ENCODE results near the gene RNASEH2B. TPM values are rescaled to one million over a fixed set of nuclear protein-coding genes. Genes with fewer than 3 reads are reported as not detected.

The RNASEH2B gene, protein sequence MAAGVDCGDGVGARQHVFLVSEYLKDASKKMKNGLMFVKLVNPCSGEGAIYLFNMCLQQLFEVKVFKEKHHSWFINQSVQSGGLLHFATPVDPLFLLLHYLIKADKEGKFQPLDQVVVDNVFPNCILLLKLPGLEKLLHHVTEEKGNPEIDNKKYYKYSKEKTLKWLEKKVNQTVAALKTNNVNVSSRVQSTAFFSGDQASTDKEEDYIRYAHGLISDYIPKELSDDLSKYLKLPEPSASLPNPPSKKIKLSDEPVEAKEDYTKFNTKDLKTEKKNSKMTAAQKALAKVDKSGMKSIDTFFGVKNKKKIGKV
- 10 to 100 TPM; 68.4 to 81.3 TPM for total RNA-seq

DNA sequence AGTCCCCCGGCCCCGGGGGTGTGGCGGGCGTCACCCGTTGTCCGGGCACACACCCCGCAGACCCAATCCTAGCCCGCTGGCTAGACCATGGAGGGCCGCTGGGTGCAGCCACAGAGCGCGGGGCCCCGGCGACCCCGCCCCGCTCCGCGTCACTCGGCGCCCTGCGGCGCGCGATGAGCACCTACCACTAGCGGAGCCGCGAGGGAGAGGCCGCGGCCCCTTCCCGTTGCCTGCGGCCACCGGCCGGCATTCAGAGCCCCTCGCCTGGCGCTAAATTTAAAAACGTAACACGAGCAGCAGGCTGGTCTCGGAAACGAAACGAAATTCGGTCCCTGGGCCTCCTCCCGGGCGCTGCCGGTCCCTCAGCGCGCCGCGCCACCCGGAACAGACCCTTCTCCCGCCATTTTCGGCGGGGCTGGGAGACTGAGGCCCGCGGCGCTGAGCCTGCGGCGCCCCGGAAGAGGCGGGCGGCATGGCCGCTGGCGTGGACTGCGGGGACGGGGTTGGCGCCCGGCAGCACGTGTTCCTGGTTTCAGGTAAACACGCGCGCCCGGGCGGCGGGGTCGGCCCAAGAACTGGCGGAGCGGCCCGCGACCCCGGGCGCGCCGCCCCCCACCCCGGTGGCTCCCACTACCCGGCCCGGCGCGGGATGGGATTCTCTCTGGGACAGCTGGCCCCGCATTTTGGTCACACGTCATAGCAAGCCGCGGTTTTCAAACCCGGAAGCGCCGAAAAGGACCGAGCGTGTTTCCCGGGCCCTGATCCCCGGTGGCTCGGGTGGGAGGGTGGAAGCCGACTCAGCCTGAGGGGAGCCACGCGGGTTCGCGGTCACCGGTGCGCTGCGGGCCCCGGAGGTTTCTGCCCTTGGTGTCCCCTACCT lies at the start of gene RNASEH2B:
Gene RNASEH2B (plus strand): TSS at position 187 of the 880 bp plus-strand sequence. CDS start 286 bp downstream, at position 473.
- peaks cover 32% of the 10 kb centered on the region for H3K4me1 Mint-ChIP-seq
- H3K9me3 Mint-ChIP-seq, result no peaks in the 10 kb centered on the region
- peak; percentile 80 for DNase-seq
- H3K4me3 Mint-ChIP-seq, result peak within 1 kb of the TSS; percentile 95
- peaks cover 8% of the 10 kb centered on the region for H3K36me3 Mint-ChIP-seq
- H3K27ac Mint-ChIP-seq, result peak within 1 kb of the TSS; percentile 98
- H3K27me3 Mint-ChIP-seq, result no peaks in the 10 kb centered on the region

DNA sequence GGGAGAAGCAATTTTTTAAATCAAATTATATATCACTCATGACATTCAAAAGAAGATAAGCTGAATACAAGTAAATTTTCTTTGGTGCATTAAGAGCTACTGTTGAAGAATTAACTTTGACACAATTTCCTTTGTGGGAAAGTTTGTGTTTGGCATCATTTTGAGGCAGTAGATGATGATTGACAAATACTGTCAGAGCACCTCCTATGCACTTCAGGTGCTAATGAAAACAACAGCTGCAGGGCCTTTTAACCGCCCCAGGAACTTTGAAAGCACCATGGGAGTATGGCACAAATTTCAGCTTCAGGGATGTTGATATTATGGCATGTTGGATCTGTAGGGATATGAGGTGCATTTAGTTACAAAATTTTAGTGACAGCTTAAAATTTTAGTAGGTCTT lies 45.1 kb upstream of the RNASEH2B start:
- H3K4me1 Mint-ChIP-seq, result peaks cover 2% of the 10 kb centered on the region
- no peak for DNase-seq
- H3K4me3 Mint-ChIP-seq, result no peak overlapping the region
- H3K27ac Mint-ChIP-seq, result no peak overlapping the region
- H3K36me3 Mint-ChIP-seq, result no peaks in the 10 kb centered on the region
- no peaks in the 10 kb centered on the region for H3K9me3 Mint-ChIP-seq
- H3K27me3 Mint-ChIP-seq, result no peaks in the 10 kb centered on the region

DNA sequence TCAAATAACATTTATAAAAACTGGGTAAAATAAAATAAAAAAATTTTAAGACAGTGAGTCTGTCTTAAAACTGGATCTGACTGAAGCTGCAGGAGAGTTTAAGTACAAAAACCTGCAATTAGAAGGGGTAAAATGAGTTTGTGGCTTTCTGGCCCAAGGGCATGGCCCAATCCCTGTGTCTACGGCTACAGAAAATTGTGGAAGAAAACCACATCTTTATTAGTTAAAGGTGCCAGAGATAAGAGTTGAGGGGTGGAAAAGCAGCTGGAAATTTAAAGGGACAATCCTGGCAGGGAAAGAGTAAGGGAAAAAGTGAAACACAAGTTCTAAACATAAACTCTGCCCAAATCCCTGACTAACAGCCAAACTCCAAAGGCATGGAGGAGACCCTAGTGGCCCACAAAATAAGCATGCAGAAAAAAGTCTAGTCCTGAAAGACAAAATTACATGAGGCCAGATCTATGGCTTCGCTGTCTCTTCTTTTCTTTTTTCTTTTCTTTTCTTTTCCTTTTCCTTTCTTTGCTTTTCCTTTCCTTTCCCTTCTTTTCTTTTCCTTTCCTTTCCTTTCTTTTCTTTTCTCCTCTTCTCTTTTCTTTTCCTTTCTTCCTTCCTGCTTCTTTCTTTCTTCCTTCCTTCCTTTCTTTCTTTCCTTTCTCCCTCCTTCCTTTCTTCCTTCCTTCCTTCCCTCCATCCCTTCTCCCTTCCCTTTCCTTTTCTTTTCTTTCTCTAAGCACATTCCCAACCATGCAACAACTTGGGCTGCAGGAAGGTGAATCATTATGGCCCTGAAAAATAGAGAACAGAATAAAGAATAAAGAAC lies 42.6 kb upstream of the RNASEH2B start:
- H3K4me1 Mint-ChIP-seq, result peaks cover 2% of the 10 kb centered on the region
- H3K27ac Mint-ChIP-seq, result no peak overlapping the region

DNA sequence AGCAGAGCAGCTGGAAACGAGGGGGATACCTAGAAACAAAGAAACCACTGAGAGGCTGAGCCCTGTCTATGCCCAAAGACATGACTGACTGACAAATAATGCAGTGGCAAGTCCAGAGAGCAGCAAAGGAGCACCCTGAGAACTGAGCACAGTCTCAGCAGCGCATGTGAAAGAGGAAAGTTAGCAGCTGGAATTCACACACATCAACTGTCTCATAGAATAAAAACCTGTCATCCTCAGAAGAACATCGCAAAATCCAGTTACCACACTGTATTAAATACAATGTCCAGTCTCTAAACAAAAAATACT lies 42.0 kb upstream of the RNASEH2B start:
- no peak overlapping the region for H3K27ac Mint-ChIP-seq
- no peaks in the 10 kb centered on the region for H3K27me3 Mint-ChIP-seq
- DNase-seq, result no peak
- H3K4me3 Mint-ChIP-seq, result no peak overlapping the region
- no peaks in the 10 kb centered on the region for H3K36me3 Mint-ChIP-seq
- peaks cover 2% of the 10 kb centered on the region for H3K4me1 Mint-ChIP-seq
- no peaks in the 10 kb centered on the region for H3K9me3 Mint-ChIP-seq

More for the DNA sequence above, 42.6 kb upstream of the RNASEH2B start:
- Mint-ChIP-seq H3K36me3 (no peaks in the 10 kb centered on the region), H3K9me3 (no peaks in the 10 kb centered on the region), H3K4me3 (no peak overlapping the region), H3K27me3 (no peaks in the 10 kb centered on the region)
- no peak for DNase-seq

DNA sequence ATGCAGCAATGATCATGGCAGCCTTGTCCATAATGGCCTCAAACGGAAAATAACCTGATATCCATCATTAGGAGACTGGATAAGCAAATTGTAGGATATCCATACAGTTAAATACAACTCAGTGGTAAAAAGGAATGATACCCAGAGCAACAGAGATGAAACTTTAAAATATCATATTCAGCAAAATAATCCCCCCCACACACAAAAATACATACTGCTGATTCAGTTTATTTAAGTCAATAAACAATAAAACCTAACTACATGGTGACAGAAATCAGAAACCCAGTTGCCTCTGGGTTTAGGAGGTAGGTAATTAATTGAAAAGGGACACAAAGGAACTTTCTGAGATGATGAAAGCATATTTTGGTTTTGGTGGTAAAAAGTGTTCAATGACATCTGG lies 38.2 kb upstream of the RNASEH2B start:
- H3K4me3 Mint-ChIP-seq, result no peak overlapping the region
- no peaks in the 10 kb centered on the region for H3K27me3 Mint-ChIP-seq
- H3K9me3 Mint-ChIP-seq, result no peaks in the 10 kb centered on the region
- no peaks in the 10 kb centered on the region for H3K4me1 Mint-ChIP-seq
- H3K36me3 Mint-ChIP-seq, result no peaks in the 10 kb centered on the region
- no peak for DNase-seq
- no peak overlapping the region for H3K27ac Mint-ChIP-seq

DNA sequence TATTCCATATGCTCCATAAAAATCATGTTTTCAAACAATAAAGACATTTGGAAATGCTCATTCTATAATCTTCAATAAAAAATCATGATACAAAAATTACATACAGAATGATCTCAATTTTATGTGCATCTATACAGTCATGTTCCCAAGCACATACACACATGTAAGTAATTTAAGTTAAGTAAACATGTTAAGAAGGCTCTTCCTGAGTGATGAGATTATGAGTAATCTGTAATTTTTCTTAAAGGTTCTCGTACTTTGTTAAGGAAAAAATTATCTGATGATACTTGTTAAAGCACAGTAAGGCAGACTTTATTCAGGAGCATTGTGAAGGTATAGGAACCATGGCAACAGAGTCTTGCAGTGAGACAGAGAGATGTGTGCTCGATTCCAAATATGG lies 36.1 kb upstream of the RNASEH2B start:
- Mint-ChIP-seq H3K9me3 (no peaks in the 10 kb centered on the region), H3K27me3 (no peaks in the 10 kb centered on the region), H3K4me3 (no peak overlapping the region), H3K27ac (no peak overlapping the region), H3K4me1 (no peaks in the 10 kb centered on the region), H3K36me3 (no peaks in the 10 kb centered on the region)
- DNase-seq, result no peak

DNA sequence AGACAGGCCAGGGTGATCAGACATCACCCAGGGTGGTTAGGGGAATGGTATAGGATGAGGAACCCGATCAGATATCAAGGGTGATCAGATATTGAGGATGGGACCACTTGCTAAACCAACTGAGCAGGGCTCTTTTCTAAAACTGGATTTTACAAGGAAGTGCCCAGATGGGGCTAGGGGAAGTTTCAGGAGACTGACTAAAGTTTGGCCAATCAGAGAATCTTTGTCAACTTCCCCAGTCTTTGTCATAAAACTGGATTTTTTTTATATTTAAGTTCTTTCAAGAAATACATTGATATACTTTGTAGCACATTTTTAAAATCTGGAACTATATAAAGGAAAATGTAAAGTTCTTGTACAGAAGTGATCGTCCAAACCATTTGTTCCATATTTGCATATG lies 35.6 kb upstream of the RNASEH2B start:
- H3K36me3 Mint-ChIP-seq, result no peaks in the 10 kb centered on the region
- H3K4me1 Mint-ChIP-seq, result no peaks in the 10 kb centered on the region
- no peaks in the 10 kb centered on the region for H3K9me3 Mint-ChIP-seq
- no peaks in the 10 kb centered on the region for H3K27me3 Mint-ChIP-seq
- H3K4me3 Mint-ChIP-seq, result no peak overlapping the region
- DNase-seq, result no peak
- no peak overlapping the region for H3K27ac Mint-ChIP-seq

DNA sequence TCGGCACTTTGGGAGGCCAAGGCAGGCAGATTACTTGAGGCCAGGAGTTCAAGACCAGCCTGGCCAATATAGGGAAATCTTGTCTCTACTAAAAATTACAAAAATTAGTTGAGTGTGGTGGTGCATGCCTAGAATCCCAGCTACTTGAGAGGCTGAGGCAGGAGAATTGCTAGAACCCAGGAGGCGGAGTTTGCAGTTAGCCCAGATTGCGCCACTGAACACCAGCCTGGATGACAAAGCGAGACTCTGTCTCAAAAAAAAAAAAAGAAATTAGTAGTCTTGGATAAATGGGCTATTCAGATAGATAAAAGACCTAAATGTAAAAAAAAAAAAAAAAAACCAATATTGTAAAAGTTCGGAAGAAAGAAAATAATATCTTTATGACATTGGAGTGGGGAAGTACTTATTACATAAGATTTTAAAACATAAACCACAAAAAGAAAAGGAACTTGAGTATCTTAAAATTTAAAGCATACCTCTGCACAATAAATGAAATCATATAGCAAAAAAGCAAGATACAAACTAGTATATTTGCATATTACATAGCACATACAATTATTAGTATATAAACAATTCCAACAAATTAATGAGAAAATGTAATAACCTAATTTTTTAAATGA lies 26.7 kb upstream of the RNASEH2B start:
- Mint-ChIP-seq H3K36me3 (no peaks in the 10 kb centered on the region), H3K9me3 (peaks cover 2% of the 10 kb centered on the region), H3K27ac (no peak overlapping the region), H3K27me3 (peaks cover 6% of the 10 kb centered on the region), H3K4me3 (no peak overlapping the region), H3K4me1 (no peaks in the 10 kb centered on the region)
- no peak for DNase-seq

DNA sequence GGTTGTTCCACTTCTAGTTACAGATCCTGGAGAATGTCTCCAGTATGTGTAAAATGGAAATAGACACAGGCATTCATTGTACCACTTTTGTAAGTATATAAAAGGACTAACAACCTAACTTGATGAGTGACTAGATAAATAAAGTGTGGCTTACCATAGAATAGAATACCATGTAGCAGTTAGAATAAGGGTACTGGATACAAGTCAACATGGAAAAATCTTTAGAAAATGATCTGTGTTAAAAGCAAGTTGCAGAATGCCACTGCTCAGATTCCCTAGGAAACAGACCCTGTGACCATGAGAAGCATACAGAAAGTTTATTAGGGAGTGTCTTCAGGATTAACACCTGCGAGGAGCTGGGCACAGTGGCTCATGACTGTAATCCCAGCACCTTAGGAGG lies 25.9 kb upstream of the RNASEH2B start:
- Mint-ChIP-seq H3K36me3 (no peaks in the 10 kb centered on the region), H3K4me1 (no peaks in the 10 kb centered on the region), H3K9me3 (peaks cover 2% of the 10 kb centered on the region), H3K27ac (no peak overlapping the region), H3K27me3 (peaks cover 6% of the 10 kb centered on the region), H3K4me3 (no peak overlapping the region)
- no peak for DNase-seq

DNA sequence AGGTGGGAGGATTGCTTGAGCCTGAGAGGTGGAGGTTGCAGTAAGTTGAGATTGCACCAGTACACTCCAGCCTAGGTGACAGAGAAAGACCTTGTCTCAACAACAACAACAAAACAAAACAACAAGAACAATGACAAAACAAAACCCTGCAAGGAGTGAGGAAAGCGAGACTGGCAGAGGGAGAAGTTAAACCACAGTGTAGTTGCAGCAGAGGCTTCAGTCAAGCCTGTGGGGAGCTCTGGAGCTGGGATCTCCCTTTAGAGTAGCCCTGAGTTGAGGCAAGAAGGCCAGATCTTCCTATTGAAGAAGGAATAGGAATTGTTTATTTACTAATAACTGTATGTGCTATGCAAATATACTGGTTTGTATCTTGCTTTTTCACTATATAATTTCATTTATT lies 25.3 kb upstream of the RNASEH2B start:
- H3K27ac Mint-ChIP-seq, result no peak overlapping the region
- H3K27me3 Mint-ChIP-seq, result peaks cover 6% of the 10 kb centered on the region
- no peak overlapping the region for H3K4me3 Mint-ChIP-seq
- no peaks in the 10 kb centered on the region for H3K4me1 Mint-ChIP-seq
- DNase-seq, result no peak
- H3K9me3 Mint-ChIP-seq, result peaks cover 2% of the 10 kb centered on the region
- no peaks in the 10 kb centered on the region for H3K36me3 Mint-ChIP-seq

DNA sequence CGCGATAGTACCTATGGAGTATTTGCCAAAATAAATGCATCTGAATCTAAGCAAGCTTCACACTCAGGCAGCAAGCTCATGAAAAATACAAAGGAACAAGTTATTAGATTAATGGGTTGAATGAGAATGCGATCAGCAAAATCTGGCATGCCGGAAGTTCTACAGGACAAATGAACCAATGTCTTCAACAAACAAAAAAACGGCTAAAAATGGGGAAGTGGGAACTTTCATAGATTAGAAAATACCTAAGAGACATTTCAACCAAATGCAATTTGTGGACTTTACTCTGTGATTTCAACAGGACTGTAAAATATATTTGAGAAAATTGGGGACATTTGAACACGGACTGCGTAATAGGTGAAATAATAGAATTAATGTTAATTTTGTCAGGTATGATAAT lies 22.4 kb upstream of the RNASEH2B start:
- DNase-seq, result no peak
- H3K4me1 Mint-ChIP-seq, result peaks cover 10% of the 10 kb centered on the region
- peaks cover 2% of the 10 kb centered on the region for H3K9me3 Mint-ChIP-seq
- no peak overlapping the region for H3K4me3 Mint-ChIP-seq
- H3K27ac Mint-ChIP-seq, result no peak overlapping the region
- peaks cover 4% of the 10 kb centered on the region for H3K36me3 Mint-ChIP-seq
- peaks cover 3% of the 10 kb centered on the region for H3K27me3 Mint-ChIP-seq

DNA sequence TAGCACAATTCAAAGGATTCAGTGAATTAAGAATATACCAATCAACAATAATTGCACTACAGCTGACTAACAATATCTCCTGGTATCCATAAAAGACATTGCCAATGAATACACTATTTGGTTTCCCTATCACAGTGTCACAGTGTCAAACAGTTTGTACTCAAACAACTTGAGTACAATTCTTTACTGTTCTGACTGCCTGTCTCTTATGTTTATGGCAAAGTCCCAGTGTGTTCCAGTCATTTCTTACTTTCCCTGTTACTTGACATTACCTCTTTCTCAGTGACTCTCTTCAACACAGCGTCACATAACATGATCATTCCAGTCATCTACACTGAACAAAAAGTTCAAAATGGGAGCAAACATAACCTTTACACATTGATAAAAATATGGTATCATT lies 21.2 kb upstream of the RNASEH2B start:
- no peak for DNase-seq

DNA sequence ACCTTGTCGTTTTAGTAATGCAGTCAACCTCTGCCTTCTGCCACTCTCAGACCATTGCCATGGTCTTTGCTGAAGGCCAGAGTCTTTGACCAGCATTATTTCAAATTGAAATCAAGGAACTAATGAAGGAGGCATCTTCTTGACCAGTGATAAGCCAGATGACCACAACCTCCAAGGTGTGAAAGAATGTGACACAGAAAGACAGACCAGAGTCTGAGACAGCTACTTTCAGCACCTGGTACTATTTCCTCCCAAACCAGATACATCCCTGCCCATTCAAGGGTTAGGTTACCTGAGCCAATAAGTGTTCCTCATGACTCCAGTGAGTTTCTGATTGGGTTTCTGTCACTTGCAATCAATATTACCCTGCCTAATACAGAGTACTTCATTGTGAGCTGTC lies 20.3 kb upstream of the RNASEH2B start:
- Mint-ChIP-seq H3K4me1 (peaks cover 29% of the 10 kb centered on the region), H3K36me3 (peaks cover 8% of the 10 kb centered on the region), H3K4me3 (no peak overlapping the region), H3K9me3 (peaks cover 4% of the 10 kb centered on the region), H3K27ac (no peak overlapping the region), H3K27me3 (no peaks in the 10 kb centered on the region)
- no peak for DNase-seq

More for the DNA sequence above, 21.2 kb upstream of the RNASEH2B start:
- Mint-ChIP-seq H3K36me3 (peaks cover 4% of the 10 kb centered on the region), H3K4me1 (peaks cover 20% of the 10 kb centered on the region), H3K27ac (no peak overlapping the region), H3K4me3 (no peak overlapping the region), H3K9me3 (no peaks in the 10 kb centered on the region), H3K27me3 (no peaks in the 10 kb centered on the region)

DNA sequence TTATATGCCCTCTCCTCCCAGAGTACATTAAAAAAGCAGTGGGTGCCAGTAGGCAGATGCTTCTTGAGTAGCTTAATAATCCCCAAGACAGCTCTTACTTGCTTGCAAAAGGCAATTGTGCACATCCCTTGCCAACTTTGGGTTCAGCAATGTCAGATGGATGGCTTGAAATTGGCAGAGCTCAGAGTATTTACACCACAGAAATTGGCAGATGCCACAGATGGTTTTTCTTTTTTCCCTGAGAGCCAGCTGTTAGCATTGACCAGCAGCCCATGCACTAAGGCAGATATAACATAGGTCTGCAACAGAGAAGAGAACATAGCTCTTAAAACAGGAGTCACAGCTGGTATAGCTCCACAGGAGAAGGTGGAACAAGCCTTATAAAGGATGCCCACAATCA lies 18.4 kb upstream of the RNASEH2B start:
- H3K27ac Mint-ChIP-seq, result no peak overlapping the region

More for the DNA sequence above, 18.4 kb upstream of the RNASEH2B start:
- H3K9me3 Mint-ChIP-seq, result peaks cover 11% of the 10 kb centered on the region
- no peaks in the 10 kb centered on the region for H3K27me3 Mint-ChIP-seq
- H3K36me3 Mint-ChIP-seq, result peaks cover 15% of the 10 kb centered on the region
- no peak for DNase-seq
- H3K4me3 Mint-ChIP-seq, result no peak overlapping the region
- H3K4me1 Mint-ChIP-seq, result peaks cover 34% of the 10 kb centered on the region
